Large intestine (tissue), 12 donors: ENCODE measurements around the gene LCE6A. TPM values are rescaled to one million over a fixed set of nuclear protein-coding genes. Genes with fewer than 3 reads are reported as not detected.

Experiments
- DNase-seq, 2 donors: peaks; one replicate each; pipeline versions ENCODE4 v3.0.0 to v3.0.0-alpha.2; 2013
- H3K27ac ChIP-seq: one replicate; pipeline ENCODE4 v1.5.1; 2013; ENCODE audit warnings: low read length
- H3K27me3 ChIP-seq: 2 replicates; pipeline ENCODE4 v1.6.1; 2013; ENCODE audit warnings: low read length; ENCODE audit not compliant: control insufficient read depth, insufficient read depth
- H3K36me3 ChIP-seq: 2 replicates; pipeline ENCODE4 v1.6.1; 2013; ENCODE audit warnings: low read length; ENCODE audit not compliant: control insufficient read depth, insufficient read depth
- H3K4me1 ChIP-seq: one replicate; pipeline ENCODE4 v1.6.1; 2013; ENCODE audit warnings: low read length; ENCODE audit not compliant: control insufficient read depth, insufficient read depth
- H3K4me3 ChIP-seq: one replicate; pipeline ENCODE4 v1.5.1; 2013; ENCODE audit warnings: low read length
- H3K9me3 ChIP-seq: one replicate; pipeline ENCODE4 v1.6.1; 2013; ENCODE audit warnings: mild to moderate bottlenecking, low read depth, low read length, moderate library complexity; ENCODE audit not compliant: control insufficient read depth
- WGBS: methylation state at CpG from one replicate; pipeline ENCODE4 v1.1.5; 2013; ENCODE audit warnings: low lambda C conversion rate; ENCODE audit not compliant: insufficient coverage; 5-methylcytosine and 5-hydroxymethylcytosine counted together
- long read RNA-seq, 11 donors: transcript quantifications; one replicate each; lab custom pipeline, GENCODE V29; 2026
- polyA plus RNA-seq: library from polyadenylated mRNA; unstranded; fragments of 120-200 nt; gene quantifications from one replicate; pipeline ENCODE4 v1.2.1, GENCODE V29; 2013

LCE6A gene, protein sequence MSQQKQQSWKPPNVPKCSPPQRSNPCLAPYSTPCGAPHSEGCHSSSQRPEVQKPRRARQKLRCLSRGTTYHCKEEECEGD
- not detected for polyA plus RNA-seq
- long read RNA-seq, donor 1: 0 reads
- long read RNA-seq, donor 2: 0 reads
- long read RNA-seq, donor 3: 0 reads
- long read RNA-seq, donor 4: 0 reads
- long read RNA-seq, donor 5: 0 reads
- long read RNA-seq, donor 6: 0 reads
- long read RNA-seq, donor 7: 0 reads
- long read RNA-seq, donor 8: 0 reads
- long read RNA-seq, donor 9: 0 reads
- long read RNA-seq, donor 10: 0 reads
- long read RNA-seq, donor 11: 0 reads

GRCh38 chr1:152842556-152842955 lies at the start of gene LCE6A:
Gene LCE6A (plus strand): TSS chr1:152842856. CDS start chr1:152843521, 665 bp downstream.
- no CpG with 5 or more reads among the region's 3 CpGs for WGBS
- Histone ChIP-seq H3K4me1 (no peaks in the 10 kb centered on the region), H3K27ac (no peak within 1 kb of the TSS), H3K27me3 (no peaks in the 10 kb centered on the region), H3K9me3 (no peaks in the 10 kb centered on the region), H3K36me3 (no peaks in the 10 kb centered on the region), H3K4me3 (no peak within 1 kb of the TSS)
- no peak for DNase-seq

GRCh38 chr1:152795686-152796085 lies 47.0 kb upstream of the LCE6A start:
- DNase-seq: no peak
- Histone ChIP-seq H3K4me3 (no peak overlapping the region), H3K27ac (no peak overlapping the region), H3K27me3 (no peaks in the 10 kb centered on the region), H3K9me3 (no peaks in the 10 kb centered on the region), H3K4me1 (no peaks in the 10 kb centered on the region), H3K36me3 (no peaks in the 10 kb centered on the region)
- no CpG with 5 or more reads among the region's 4 CpGs for WGBS

DNA sequence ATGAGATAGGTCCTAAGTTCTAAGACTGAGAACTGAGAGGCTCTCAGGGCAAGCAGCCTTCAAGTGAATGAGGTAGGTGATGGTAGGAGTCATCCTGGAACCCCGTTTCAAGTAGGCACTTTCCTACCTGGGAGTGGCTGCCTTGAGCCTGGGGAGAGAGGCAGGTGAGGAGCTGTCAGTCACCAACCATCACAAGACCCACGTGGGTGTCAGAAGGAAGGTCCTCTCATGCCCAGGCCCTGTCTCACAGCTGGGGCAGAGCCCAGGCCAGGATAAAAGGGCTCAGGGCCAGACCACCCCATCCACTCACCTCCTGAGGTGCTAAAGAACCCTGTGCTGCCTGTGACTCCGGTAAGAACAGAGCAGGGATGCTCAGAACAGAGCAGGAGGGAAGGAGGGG lies 46.2 kb upstream of the LCE6A start, which contains the start of gene LCE1D:
LCE1D (plus strand) TSS at position 301 of the 400 bp plus-strand sequence. CDS start 1,074 bp downstream, outside the sequence.
- DNase-seq: no peak
- H3K9me3 ChIP-seq: no peaks in the 10 kb centered on the region
- H3K4me3 ChIP-seq: no peak within 1 kb of the TSS
- no peaks in the 10 kb centered on the region for H3K27me3 ChIP-seq
- no peaks in the 10 kb centered on the region for H3K4me1 ChIP-seq
- no peak within 1 kb of the TSS for H3K27ac ChIP-seq
- H3K36me3 ChIP-seq: no peaks in the 10 kb centered on the region
- no CpG with 5 or more reads among the region's 3 CpGs for WGBS

DNA sequence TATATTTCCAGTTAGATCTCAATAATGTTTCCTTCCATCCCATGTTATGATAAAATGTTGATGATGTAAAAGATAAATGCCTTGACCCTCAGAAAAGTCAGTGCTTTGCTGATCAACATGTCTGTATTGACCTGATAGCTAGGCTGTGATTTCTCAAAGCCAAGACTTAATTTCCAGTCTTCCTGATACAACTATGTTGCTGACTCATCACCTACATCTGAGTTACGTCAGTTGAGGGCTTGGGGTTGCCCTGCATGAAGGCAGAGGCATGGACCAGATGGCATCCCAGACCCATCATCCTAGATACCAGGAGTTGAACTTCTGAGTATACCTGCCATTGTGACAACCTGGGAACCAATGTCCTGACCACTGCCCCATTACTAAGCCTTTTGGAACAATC lies 41.3 kb upstream of the LCE6A start:
- Histone ChIP-seq H3K27ac (no peak overlapping the region), H3K36me3 (no peaks in the 10 kb centered on the region), H3K9me3 (no peaks in the 10 kb centered on the region), H3K4me1 (no peaks in the 10 kb centered on the region), H3K4me3 (no peak overlapping the region), H3K27me3 (no peaks in the 10 kb centered on the region)
- no peak for DNase-seq
- no CpG with 5 or more reads among the region's 1 CpG for WGBS

DNA sequence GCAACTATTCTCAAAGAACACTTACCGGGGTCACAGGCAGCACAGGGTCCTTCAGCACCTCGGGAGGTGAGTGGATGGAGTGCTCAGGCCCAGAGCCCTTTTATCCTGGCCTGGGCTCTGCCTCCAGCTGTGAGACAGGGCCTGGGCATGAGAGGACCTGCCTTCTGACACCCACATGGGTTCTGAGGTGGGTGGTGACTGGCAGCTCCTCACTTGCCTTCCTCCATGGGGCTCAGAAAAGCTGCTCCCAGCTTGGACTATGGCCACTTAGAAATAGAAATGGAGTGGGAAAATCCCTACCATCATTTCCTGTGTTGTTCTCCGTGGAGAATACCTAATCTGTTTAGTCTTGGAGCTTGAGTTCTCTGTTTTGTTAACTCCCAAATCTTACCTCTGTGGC lies 36.1 kb upstream of the LCE6A start, which contains the start of gene LCE1C:
LCE1C (minus strand) TSS at position 76 of the 400 bp plus-strand sequence. CDS start 1,173 bp downstream, outside the sequence.
- WGBS: 20% methylated on average over 1 of the region's 3 CpGs
- no peaks in the 10 kb centered on the region for H3K27me3 ChIP-seq
- H3K36me3 ChIP-seq: no peaks in the 10 kb centered on the region
- H3K27ac ChIP-seq: no peak within 1 kb of the TSS
- no peaks in the 10 kb centered on the region for H3K4me1 ChIP-seq
- no peak within 1 kb of the TSS for H3K4me3 ChIP-seq
- no peak for DNase-seq
- no peaks in the 10 kb centered on the region for H3K9me3 ChIP-seq

GRCh38 chr1:152811050-152811449 lies 31.6 kb upstream of the LCE6A start:
- no peaks in the 10 kb centered on the region for H3K27me3 ChIP-seq
- H3K36me3 ChIP-seq: no peaks in the 10 kb centered on the region
- H3K9me3 ChIP-seq: no peaks in the 10 kb centered on the region
- no peak for DNase-seq
- no CpG with 5 or more reads among the region's 2 CpGs for WGBS
- H3K4me3 ChIP-seq: no peak overlapping the region
- no peak overlapping the region for H3K27ac ChIP-seq
- H3K4me1 ChIP-seq: no peaks in the 10 kb centered on the region

DNA sequence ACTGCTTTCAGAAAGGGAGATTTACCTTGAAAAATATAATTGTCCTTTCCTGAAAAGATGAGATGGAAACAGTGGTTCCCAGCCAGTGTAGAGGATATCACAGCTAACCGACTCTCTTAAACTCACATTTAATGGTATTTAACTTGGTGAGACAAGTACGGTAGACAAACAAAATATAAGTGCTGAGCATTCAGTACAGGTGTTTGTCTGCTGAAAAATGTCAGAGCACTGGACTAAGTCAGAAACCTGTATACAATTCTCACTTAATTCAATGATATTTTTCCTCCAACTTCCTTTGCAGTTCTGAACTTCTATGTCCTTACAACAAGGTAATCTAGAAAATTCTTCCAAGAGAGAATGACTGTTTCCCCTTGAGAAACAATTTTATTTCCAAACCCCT lies 31.0 kb upstream of the LCE6A start, which contains the start of gene LCE1B:
LCE1B (plus strand) TSS at position 301 of the 400 bp plus-strand sequence. CDS start 476 bp downstream, outside the sequence.
- DNase-seq: no peak
- Histone ChIP-seq H3K27me3 (no peaks in the 10 kb centered on the region), H3K27ac (no peak within 1 kb of the TSS), H3K4me3 (no peak within 1 kb of the TSS), H3K9me3 (no peaks in the 10 kb centered on the region), H3K4me1 (no peaks in the 10 kb centered on the region), H3K36me3 (no peaks in the 10 kb centered on the region)
- WGBS: no CpG with 5 or more reads among the region's 2 CpGs

DNA sequence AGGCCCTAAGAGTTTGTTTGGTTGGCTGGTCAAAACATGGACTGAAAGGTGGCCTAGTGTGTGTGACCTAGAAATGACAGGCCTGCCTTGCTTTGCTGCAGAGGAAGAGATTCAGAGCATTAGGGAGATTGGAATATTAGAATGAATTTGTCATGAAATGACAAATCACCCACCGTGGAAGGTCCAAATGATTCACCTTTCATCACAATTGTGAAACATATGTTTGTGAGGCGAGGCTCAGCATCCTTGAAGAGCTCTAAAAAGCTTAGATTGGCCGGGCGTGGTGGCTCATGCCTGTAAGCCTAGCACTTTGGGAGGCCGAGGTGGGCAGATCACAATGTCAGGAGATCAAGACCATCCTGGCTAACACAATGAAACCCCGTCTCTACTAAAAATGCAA lies 25.3 kb upstream of the LCE6A start:
- Histone ChIP-seq H3K4me1 (no peaks in the 10 kb centered on the region), H3K27me3 (no peaks in the 10 kb centered on the region)
- 100% methylated on average over 1 of the region's 6 CpGs for WGBS

DNA sequence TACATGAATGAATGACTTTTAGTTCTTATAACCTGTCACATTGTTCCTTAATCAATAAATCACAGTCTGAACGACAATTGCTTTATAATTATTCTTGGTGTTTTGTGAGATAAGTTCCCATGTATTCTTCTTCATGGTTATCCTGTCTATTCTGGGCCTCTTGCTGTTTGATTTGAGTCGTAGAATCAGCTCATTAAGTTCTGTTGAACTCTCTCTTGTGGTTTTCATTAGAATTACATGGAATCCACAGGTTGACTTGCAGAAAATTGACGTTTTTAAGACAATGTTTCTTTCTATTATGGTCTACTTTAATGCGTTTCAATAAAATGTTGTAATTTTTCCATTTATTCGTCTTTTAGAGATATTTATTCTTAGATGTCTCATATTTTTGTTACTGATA lies 19.4 kb upstream of the LCE6A start:
- 62% methylated on average over 3 of the region's 5 CpGs for WGBS
- Histone ChIP-seq H3K9me3 (no peaks in the 10 kb centered on the region), H3K4me1 (no peaks in the 10 kb centered on the region), H3K4me3 (no peak overlapping the region), H3K27ac (no peak overlapping the region), H3K27me3 (no peaks in the 10 kb centered on the region), H3K36me3 (no peaks in the 10 kb centered on the region)
- DNase-seq: no peak

More for the DNA sequence above, 25.3 kb upstream of the LCE6A start:
- no peak overlapping the region for H3K27ac ChIP-seq
- H3K4me3 ChIP-seq: no peak overlapping the region
- H3K9me3 ChIP-seq: no peaks in the 10 kb centered on the region
- no peaks in the 10 kb centered on the region for H3K36me3 ChIP-seq
- no peak for DNase-seq

DNA sequence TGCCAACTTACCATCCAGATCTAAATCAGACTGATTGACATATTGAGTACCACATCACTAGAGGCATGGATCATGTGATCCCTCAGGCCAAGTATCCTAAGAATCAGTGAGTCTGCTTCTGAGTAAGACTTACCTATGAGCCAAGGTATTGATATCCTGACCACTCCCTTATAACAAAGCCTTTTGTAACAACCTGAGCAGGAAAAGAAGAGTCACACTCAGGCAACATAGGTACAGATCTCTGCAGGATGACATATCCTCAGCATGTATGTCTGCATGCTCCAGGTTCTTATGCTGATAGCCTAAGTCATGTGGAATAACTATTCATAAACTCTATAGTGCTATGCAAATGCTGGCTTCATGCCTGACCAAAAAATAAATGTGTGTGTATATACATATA lies 17.7 kb upstream of the LCE6A start:
- Histone ChIP-seq H3K9me3 (no peaks in the 10 kb centered on the region), H3K36me3 (no peaks in the 10 kb centered on the region), H3K27ac (no peak overlapping the region), H3K4me3 (no peak overlapping the region), H3K4me1 (no peaks in the 10 kb centered on the region), H3K27me3 (no peaks in the 10 kb centered on the region)
- no peak for DNase-seq

GRCh38 chr1:152827173-152827572 lies 15.5 kb upstream of the LCE6A start, which contains the start of gene LCE1A:
Gene LCE1A (plus strand): TSS chr1:152827473. CDS start chr1:152827473, 0 bp downstream.
- Histone ChIP-seq H3K9me3 (no peaks in the 10 kb centered on the region), H3K4me3 (no peak within 1 kb of the TSS), H3K36me3 (no peaks in the 10 kb centered on the region), H3K4me1 (no peaks in the 10 kb centered on the region), H3K27me3 (no peaks in the 10 kb centered on the region), H3K27ac (no peak within 1 kb of the TSS)
- WGBS: no CpG with 5 or more reads among the region's 2 CpGs
- DNase-seq: no peak
